HG02973 (cell line): ENCODE results near the gene FBXO34.

Experiments used
- ATAC-seq: cut with Tn5 transposase; IDR thresholded peaks from one replicate; pipeline ENCODE4 v1.9.1; 2021; ENCODE audit warnings: moderate library complexity; ENCODE audit not compliant: unreplicated experiment

Gene FBXO34

DNA sequence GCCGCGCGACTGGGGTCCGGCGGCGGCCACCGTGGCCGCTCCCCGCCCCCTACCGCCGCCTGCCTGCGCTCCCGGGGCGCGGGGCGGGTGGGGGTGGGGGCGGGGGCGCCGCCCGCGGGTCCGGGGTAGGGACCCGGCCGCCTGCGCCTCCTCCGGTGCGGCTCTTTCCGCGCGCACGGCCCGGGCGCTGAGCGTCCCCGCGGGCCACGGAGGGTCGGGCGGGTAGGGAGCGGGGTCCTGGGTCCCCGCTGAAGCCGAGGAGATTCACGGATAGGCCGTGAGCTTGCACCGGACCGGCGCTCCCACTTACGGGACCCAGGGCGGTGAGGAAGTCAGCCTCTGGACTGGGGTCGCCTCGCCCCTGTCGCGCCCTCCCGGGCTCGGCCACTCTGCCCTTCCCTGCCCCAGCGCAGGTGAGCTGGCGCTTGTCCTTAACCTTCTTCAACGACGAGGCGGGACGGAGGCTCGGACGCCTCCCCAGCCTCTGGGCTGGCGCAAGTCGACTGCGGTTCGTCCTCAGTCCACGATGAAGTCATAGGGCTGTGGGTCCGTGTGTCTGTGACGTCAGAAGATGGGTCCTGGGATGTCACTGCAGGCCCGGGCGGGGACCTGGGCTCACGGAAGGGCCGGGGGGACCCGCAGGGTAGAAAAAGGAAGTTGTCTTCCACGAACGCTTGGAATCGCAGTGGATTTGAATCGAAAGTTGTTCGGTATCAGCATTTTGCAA, 514 bp downstream of the FBXO34 start:
- peak; percentile 43 for ATAC-seq

DNA sequence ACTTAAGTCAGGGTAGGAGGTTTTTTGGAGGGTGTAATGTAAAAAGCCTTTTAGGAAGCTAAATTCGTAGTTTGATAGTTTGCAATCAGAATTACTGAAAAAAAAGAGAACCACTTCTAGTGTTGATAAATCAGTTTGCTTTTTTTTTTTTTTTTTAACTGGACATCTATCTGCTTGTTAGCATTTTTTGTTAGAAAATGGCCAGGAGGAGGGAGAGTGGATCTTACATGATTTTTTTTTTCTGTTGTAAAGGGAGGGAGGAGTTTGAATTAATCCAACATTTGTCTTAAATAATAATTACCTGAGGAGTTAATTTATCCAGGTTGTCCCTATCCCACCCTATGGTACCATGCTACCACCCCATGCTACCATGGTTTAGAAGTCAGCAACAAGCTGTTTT, 1.2 kb downstream of the FBXO34 start:
- no peak for ATAC-seq

DNA sequence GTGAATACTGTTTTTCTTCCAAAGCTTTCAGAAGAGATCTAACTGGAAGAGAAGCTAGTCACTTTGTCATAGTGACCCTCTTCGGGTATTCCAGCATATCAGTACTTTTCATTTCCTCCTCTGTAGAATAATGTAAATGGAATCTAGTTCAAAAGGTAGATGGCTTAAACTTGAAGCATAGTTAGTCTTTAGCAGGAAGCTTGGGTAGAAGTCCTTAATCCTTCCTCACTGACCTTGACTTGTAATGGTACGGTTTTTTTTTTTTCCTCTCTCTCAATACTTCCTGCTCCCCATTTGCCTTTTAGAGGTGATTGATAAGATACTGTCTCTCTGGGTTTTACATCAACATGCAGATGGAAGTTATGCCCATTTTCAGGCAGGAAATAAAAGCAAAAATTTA, 1.7 kb downstream of the FBXO34 start:
- no peak for ATAC-seq

DNA sequence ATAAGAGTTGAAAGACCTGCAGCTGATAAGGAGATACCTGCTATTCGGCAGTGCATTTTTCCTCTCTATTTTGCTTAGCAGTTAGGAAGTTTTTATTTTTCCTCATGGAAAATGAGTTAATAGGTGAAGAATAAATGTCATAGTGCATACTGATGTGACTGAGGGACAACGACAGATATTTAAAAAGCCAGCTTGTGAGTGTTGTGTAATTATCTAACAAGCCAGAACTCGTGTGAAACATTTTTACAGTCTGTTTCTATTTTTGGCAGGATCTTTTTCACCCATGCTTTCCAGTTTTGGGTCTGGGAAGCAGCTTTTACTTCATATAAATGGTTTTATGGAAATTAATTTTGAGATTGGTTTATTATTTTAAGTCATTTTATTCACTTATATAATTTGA, 2.9 kb downstream of the FBXO34 start:
- ATAC-seq: no peak

DNA sequence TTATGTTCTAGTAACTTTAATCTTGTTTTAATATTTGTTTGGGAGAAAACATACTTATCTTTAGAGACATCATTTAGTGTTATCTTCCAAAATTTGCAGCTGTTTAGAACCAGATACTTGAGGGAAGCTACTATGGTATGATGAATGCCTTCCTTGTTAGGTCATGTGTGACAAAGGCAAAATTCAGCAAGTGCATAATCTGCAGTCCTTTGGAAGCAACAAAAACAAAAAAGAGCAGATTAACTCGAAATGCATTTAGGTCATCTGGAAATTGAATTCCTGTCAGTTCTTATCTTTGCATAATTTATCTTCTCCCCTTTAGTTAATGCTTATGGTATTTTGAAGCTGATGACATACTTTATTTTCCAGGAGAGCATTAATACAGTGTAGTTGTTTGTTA, 3.5 kb downstream of the FBXO34 start:
- no peak for ATAC-seq

DNA sequence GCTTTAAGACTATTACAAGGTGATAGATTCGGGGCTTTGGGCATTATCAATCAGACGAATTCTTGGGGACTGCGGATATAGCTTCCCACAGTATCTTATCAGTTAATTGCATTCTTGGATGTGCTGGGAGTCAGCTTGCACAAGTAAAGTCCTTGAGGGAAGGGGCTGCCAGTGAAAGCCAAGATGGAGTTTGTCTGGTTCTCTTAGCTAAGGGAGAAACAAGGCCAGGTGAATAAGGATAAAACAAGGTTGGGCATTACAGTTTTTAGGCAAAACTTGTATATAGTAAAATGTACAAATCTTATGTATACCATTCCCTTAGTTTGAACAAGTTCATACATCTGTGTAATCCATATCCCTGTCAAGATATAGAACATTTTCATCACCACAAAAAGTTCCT, 5.5 kb downstream of the FBXO34 start:
- ATAC-seq: no peak

DNA sequence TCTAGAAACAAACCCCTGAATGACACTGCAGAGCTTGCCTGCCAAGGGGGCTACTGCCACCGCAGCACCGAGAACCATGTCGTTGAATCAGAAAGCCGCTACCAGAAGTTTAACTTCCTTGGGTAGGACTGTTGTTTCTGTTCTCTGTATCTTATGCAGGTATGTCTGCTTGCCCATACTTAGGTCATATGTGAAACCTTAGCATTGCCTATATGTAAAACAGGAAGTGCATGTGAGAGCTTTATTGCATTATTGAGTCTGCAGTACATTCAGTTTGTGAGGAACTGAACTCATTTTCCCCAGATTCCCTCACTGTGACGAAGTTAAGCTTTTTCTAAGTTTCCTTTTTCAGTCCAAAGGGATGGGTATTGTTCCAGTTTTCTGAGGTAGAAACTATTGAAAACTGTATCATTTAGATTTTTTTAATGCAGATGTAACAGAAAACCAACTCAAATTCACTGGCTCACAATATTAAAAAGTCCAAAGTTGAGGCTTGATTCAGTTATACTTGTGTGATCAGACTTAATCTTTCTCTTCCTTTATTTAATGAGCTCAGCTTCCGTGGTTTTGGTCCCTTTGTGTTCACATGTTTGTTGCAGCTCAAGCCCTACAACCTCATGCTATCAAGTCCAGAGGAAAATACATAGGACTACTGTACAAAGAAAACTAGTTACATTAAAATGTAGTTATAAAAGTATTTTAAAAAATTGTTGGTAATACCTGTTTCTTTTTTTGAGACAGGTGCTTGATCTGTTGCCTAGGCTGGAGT, 6.9 kb downstream of the FBXO34 start:
- ATAC-seq: peak; percentile 83

DNA sequence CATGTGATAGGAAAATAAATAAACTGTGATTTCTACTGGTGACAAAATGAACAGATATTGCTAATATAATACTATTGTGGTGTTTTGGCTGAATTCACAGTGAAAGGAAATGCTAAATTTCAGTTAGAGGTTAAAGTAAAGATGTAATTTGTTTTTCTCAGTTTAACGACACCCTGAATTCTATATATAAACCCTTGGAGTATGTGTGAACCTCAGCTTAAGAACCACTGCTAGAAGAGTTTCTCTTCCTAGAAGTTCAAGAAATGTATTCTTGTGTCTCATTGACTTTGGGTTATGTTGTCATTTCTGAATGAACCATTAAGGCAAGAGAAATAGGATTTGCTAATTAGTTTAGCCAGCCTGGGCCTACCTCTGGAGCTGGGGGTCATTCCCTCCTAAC, 8.2 kb downstream of the FBXO34 start:
- no peak for ATAC-seq

DNA sequence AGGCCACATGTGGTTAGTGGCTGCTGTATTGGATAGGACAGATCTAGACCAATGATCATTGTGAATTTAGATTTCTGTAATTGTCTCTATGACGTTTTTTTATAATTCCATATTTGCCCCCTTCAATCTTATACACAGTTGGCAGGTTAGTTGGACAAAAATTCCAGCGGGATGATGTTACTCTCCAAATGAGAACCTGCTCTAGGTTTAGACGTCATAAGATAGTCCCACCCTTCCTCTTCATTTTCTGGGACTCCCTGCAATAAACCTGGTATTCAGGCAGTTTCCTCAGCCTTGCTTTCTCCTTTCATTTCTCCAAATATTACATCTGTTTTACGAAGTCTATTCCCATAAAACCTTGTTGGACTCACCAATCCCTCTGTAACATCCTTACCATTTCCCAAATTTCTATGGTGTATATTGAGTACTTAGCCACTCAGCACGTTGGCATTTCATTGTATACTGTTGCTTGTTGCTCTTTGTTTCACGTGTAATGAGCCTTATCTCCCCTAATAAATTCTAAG, 10.2 kb downstream of the FBXO34 start:
- no peak for ATAC-seq

DNA sequence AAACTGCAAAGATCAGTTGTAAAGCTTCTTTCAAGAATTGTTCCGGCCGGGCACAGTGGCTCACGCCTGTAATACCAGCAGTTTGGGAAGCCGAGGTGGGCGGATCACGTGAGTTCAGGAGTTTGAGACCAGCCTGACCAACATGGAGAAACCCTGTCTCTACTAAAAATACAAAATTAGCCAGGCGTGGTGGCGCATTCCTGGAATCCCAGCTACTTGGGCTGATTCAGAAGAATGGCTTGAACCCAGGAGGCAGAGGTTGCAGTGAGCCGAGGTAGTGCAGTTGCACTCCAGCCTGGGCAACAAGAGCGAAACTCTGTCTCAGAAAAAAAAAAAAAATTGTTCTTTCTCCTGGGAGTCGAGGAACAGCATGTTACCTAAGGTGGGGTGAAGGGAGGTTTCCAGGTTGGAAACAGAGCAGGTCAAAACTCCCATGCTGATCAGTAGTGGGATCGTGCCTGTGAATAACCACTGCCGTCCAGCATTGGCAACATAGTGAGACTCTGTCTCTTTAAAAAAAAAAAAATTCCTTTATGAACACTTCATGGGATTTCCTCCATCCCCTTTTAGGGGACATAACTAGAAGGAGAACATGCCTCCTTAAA, 13.9 kb downstream of the FBXO34 start:
- no peak for ATAC-seq

DNA sequence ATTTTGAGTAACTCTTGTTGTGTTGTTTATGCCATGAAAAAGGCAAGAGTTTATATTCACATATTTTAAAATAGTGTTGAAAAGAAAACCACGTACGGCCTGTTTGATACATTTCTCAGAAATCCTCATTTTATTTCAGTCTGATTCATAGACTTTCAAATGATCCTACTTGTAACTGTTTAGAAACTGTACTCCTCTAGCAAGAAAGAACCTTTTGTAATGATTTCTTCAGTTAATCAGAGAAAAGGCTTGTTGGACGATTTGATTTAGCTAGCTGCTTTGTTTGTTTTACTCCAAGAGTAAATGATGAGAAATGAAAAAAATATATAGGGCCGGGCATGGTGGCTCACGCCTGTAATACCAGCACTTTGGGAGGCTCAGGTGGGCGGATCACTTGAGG, 17.2 kb downstream of the FBXO34 start:
- no peak for ATAC-seq

DNA sequence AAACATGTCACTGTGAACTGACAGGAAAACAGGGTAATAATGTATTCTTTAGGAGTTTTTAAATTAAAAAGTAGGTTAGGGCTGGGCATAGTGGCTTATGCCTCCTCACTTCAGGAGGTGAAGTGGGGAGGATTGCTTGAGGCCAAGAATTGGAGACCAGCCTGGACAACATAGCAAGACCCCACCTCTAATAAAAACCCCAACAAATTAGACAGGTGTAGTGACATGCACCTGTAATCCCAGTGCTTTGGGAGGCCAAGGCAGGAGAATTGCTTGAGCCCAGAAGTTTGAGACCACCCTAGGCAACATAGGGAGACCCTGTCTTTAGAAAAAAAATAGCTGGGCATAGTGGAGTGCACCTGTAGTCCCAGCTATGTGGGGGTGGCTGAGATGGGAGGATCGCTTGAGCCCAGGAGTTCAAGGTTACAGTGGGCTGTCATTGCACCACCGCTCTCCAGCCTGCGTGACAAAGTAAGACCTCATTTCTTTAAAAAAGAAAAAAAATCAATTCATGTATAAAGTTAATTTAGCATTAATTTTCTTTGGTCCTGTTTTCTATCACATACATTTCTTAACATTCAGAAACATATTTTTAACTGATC, 20.4 kb downstream of the FBXO34 start:
- no peak for ATAC-seq

DNA sequence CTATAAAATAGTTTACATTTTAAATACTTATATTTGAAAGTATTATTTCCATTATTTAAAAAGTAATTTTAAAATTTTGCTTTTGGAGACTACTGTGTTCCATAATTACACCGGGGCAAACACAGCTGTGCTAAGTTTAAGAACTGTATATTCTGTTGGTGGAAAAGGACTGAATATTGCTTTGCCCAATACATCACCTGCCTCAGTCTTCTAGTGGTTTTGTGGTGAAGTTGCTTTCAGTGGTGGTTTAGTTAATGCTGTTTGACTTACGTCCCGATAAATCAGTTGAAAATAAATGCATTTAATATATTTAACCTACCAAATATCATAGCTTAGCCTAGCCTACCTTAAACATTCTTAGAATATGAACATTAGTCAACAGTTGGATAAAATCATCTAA, 23.4 kb downstream of the FBXO34 start:
- ATAC-seq: no peak

DNA sequence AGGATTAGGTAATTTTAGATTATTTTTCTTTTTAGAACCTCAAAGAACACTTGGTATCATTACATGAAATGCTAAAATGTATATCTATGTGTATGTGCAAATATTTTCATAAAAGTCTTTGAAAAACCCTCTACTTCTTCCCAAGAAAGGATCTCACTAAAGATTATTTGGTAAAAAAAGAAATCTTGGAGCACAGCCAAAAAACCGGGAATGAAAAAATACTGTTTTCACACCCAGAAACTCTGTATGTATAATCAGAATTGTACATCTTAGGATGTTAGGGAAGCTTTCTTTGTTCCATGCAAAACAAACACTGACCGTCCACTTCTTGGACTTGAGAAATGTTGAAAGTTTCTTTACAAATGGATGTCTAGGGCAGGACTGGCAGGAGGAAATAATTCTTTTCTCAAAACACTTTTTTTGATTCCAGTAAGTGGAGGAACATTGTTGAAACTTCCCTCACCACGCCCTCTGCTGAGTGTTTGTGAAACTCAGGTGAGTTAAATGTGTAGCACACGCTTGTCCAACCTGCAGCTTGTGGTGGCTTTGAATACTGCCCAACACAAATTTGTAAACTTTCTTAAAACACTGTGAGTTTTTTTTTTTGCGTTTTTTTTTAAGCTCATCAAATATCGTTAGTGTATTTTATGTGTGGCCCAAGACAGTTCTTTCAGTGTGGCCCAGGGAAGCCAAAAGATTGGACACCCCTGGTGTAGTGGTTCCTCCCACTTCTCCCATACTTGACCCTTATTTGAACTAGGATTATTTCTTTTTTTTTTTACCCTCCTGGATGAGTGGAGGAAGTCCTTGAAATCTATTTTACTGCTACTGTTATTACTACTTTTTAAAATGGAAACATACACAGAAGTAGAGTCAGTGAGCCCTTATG, 26.6 kb downstream of the FBXO34 start:
- no peak for ATAC-seq

DNA sequence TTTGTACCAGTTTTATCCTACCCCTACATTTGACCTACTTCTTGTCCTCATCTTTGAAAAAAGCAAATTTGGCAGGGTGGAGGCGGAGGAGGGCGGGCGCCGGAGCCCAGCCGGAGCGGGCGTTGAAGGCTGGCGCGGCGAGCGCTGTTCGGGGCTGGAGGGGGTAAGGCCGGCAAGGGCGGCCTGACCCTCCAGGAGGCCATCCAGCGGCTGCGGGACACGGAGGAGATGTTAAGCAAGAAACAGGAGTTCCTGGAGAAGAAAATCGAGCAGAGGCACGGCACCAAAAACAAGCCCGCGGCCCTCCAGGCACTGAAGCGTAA, 27.2 kb downstream of the FBXO34 start:
- no peak for ATAC-seq

DNA sequence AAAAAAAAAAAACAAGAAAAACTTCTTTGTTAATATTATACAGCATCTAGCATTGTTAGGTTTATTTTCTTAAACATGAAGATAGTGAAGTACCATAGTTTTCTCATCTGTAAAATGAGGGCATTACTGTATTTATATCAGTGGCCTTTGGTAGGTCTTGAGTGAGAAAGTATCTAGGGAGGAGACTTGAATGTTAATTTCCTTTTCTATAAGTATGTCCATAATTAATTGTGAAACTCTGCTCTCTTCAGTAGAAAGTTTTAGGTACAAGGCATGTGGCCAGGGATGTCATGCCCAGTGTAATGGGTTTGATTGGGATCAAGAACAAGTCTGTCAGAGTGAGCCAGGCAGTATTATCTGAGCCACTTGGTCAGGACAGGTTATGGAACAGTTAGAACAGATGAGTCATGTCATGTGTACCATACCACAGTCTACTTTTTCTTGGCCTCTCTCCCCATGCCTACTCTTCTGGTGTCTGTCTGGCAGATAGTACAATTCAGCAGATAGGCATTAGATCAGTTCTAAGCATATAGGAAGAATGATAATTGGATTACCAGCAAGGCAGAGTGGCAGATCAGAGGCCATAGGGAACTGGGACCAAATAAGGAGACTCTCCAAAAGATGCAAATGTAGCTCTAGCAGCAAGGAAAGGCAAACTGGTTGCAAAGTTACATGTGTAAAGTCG, 30.4 kb downstream of the FBXO34 start:
- ATAC-seq: peak; percentile 57

DNA sequence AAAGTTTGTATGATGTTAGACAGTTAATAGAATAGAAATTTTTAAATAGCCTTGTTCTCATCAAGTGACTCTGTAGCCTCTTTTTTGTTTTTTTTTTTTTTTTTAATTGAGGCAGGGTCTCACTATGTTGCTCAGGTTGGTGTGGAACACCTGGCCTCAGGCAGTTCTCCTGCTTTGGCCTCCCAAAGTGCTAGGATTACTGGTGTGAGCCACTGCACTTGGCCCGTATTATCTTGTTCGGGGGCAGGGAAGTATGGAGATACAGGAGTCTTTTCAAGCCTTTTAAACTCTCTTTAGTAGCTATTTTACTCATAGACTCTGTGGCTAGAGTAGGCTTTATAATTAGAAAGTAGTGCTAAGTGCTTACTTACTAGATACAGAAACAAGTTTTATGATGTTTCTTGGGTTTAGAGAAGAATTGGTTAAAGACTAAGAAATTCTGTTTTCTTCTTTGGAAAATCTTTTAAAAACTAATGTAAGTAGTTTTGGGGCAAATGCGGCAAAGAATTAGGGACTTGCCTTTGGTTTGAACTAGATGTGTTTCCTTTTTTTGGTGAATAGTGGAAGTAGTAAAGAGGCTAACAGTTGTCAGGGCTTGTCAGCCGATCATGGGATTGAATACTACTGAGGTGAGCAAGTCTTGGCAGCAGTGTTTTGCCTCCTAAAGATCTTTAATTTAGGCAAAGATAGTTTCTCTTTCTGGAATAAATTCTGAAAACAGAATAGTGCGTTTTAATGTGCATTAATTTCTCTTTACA, 31.3 kb downstream of the FBXO34 start:
- no peak for ATAC-seq

DNA sequence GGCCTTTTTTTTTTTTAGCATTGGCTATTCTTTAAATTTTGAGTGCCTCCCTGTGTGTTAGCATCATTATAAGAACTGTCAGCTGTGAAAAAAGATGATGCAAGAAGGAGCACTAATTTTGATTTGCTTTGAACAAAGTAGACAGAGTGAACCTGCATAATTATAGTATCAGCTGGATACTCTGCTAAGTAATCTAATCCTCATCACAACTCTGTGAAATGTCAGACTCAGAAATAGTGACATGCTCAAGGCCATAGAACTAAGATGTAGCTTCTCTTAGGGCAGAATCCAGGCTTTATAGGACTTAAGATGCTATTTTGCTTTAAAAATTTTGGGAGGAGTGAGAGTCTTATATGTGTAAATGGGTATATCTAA, 31.9 kb downstream of the FBXO34 start:
- ATAC-seq: no peak

DNA sequence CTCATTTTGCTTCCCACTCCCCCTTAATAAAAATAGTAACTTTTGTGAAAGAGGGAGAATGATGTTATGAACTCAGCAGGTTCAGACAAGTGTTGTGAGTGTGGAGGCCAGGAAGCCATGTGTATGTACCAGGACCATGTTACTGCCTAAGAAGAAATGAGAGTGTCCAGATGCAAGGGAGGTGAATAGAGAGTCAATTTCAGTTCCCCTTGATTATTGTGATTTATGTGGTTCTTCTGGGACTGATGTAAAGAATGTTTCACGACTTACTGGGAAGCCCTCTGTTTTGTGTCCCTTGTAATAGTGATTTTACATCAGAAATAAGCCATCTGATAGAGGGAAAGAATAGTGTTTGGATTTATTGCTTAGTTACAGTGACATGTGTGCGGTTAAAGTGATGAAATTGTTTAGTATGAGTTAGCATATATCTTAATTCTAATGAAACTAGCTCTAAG, 32.5 kb downstream of the FBXO34 start:
- ATAC-seq: no peak
